ENCODE data around the gene ABCA8.
A peak's percentile ranks its signal among the peaks of the same experiment; 100 is the strongest.
"Not testable (repeated sequence)": the region's sequence is repeated elsewhere in the genome, so short reads cannot be mapped to it uniquely, and the experiment has no call there.

The ABCA8 gene, protein sequence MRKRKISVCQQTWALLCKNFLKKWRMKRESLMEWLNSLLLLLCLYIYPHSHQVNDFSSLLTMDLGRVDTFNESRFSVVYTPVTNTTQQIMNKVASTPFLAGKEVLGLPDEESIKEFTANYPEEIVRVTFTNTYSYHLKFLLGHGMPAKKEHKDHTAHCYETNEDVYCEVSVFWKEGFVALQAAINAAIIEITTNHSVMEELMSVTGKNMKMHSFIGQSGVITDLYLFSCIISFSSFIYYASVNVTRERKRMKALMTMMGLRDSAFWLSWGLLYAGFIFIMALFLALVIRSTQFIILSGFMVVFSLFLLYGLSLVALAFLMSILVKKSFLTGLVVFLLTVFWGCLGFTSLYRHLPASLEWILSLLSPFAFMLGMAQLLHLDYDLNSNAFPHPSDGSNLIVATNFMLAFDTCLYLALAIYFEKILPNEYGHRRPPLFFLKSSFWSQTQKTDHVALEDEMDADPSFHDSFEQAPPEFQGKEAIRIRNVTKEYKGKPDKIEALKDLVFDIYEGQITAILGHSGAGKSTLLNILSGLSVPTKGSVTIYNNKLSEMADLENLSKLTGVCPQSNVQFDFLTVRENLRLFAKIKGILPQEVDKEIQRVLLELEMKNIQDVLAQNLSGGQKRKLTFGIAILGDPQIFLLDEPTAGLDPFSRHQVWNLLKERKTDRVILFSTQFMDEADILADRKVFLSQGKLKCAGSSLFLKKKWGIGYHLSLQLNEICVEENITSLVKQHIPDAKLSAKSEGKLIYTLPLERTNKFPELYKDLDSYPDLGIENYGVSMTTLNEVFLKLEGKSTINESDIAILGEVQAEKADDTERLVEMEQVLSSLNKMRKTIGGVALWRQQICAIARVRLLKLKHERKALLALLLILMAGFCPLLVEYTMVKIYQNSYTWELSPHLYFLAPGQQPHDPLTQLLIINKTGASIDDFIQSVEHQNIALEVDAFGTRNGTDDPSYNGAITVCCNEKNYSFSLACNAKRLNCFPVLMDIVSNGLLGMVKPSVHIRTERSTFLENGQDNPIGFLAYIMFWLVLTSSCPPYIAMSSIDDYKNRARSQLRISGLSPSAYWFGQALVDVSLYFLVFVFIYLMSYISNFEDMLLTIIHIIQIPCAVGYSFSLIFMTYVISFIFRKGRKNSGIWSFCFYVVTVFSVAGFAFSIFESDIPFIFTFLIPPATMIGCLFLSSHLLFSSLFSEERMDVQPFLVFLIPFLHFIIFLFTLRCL (N-terminal part only)

GRCh38 chr17:68955181-68955841 is at the start of gene ABCA8:
Gene ABCA8, minus strand, starts transcription at chr17:68955392. Its CDS starts 13,358 bp downstream, at chr17:68942034.
- H3K4me3 ChIP-seq (ENCODE audit: low read length): no peak within 1 kb of the TSS
- DNase-seq (ENCODE audit: low read depth): no peak
- no peak for TF ChIP-seq CTCF (IDR thresholded peaks at IDR 0.05; ENCODE audit: insufficient read depth, low read depth, low read length, missing control alignments)

- not testable (repeated sequence) for DNase-seq (ENCODE audit: low read depth); H3K4me3 ChIP-seq (ENCODE audit: low read length)
These were observed 49.6 kb upstream of the ABCA8 start for GRCh38 chr17:69004759-69005158.

DNA sequence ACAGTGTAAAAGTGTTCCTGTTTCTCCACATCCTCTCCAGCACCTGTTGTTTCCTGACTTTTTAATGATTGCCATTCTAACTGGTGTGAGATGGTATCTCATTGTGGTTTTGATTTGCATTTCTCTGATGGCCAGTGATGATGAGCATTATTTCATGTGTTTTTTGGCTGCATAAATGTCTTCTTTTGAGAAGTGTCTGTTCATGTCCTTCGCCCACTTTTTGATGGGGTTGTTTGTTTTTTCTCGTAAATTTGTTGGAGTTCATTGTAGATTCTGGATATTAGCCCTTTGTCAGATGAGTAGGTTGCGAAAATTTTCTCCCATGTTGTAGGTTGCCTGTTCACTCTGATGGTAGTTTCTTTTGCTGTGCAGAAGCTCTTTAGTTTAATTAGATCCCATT is 44.6 kb upstream of the ABCA8 start:
- not testable (repeated sequence) for H3K4me3 ChIP-seq (ENCODE audit: low read length); DNase-seq (ENCODE audit: low read depth)

DNA sequence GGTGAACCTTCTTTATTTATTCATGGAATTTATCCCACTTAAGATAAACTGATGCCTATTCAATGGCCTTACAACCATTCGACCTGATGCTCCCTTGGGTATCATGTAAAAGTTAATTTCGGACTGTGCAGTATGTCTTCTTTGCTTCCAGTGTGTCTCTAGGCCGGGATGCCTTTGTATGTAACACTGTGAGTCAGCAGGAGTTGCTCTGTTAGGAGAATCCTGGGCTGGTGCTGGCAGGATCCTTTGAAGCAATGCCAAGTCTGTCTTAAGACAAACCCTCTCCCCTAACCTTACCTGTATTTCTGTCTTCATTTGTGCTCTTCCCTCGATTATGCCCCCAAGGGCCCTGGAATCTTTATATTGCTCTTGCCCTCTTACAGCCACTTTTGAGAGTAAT is 37.9 kb upstream of the ABCA8 start:
- TF ChIP-seq CTCF (IDR thresholded peaks at IDR 0.05; ENCODE audit: insufficient read depth, low read depth, low read length, missing control alignments): no peak
- no peak overlapping the region for H3K4me3 ChIP-seq (ENCODE audit: low read length)
- DNase-seq (ENCODE audit: low read depth): peak; percentile 84

DNA sequence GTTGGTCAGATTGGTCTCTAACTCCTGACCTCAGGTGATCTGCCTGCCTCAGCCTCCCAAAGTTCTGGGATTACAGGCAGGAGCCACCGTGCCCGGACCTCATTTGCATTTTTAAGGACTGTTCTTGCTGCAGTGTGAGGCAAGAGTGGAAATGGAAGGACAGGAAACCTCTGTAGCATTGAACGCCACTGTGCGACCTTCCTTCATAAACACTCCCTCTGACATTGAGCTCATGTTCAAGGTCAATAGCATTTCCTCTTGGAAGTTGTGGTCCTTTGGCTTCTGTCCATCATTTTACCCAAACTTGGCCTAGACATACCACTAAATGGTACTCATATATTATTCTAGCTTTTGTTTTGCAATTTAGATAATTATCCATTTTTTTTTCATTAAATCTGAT is 32.8 kb upstream of the ABCA8 start:
- no peak overlapping the region for H3K4me3 ChIP-seq (ENCODE audit: low read length)
- no peak for DNase-seq (ENCODE audit: low read depth)

DNA sequence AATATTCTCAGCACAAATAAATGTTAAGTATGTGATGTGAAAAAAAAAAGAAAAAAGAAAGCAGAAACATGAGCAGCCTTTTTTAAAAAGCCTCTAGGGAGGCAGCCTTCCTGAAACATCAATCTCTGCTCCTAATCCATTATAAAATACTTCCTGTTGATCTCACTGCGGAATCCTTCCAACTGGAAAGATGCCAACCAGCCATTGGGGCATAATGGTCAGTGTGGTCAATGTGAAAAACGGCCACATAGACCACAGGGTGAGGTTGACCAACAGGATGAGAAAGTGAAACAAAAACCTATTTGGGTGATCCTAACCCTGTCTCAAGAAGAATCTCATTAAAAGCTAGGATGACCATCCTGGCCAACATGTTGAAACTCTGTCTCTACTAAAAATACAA is 26.1 kb upstream of the ABCA8 start:
- TF ChIP-seq CTCF (IDR thresholded peaks at IDR 0.05; ENCODE audit: insufficient read depth, low read depth, low read length, missing control alignments): no peak
- H3K4me3 ChIP-seq (ENCODE audit: low read length): no peak overlapping the region
- DNase-seq (ENCODE audit: low read depth): no peak

More for the DNA sequence above, 32.8 kb upstream of the ABCA8 start:
- TF ChIP-seq CTCF (IDR thresholded peaks at IDR 0.05; ENCODE audit: insufficient read depth, low read depth, low read length, missing control alignments): no peak

DNA sequence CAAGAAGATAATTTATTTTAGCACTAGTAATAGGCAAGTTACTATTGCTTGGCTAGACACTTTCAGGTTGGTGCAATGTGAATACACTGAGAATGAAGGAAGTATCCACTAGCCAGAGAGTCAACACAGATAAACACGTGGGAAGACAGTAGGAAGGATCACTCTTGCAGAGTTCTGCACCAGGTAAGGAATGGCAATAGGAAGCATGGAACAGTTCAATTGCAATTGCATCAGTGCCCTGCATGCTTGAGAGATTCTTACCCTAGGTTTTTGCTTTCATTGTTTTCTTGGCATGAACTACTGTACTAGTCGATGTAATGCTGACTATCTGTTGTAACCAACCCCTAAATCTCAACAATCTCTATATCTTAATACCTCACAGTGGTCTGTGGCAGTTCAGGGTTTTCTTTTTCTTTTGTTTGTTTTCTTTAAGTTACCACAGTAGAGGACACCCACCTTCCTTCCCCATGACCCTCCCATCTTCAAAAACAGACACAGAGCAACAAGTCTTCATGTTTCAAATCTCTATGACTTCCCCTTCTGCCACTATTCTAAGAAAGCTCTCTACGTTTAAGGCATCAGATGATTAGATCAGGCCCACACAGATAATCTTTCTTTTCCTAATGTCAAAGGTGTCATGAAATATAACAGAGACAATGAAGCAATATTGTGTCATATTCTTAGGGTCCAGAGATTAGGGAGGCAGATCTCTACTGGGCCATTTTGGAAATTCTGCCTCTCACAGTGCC is 18.1 kb upstream of the ABCA8 start:
- no peak for TF ChIP-seq CTCF (IDR thresholded peaks at IDR 0.05; ENCODE audit: insufficient read depth, low read depth, low read length, missing control alignments)
- DNase-seq (ENCODE audit: low read depth): no peak
- no peak overlapping the region for H3K4me3 ChIP-seq (ENCODE audit: low read length)
